UCSD-AML1 (cell line): ENCODE data around the gene WT1.
"Not testable (repeated sequence)": the region's sequence is repeated elsewhere in the genome, so short reads cannot be mapped to it uniquely, and the experiment has no call there.

Experiments used
- DNase-seq: peaks from one replicate; lab custom pipeline; 2025; ENCODE audit not compliant: unreplicated experiment; lab: John Stamatoyannopoulos, UW

Gene WT1

DNA sequence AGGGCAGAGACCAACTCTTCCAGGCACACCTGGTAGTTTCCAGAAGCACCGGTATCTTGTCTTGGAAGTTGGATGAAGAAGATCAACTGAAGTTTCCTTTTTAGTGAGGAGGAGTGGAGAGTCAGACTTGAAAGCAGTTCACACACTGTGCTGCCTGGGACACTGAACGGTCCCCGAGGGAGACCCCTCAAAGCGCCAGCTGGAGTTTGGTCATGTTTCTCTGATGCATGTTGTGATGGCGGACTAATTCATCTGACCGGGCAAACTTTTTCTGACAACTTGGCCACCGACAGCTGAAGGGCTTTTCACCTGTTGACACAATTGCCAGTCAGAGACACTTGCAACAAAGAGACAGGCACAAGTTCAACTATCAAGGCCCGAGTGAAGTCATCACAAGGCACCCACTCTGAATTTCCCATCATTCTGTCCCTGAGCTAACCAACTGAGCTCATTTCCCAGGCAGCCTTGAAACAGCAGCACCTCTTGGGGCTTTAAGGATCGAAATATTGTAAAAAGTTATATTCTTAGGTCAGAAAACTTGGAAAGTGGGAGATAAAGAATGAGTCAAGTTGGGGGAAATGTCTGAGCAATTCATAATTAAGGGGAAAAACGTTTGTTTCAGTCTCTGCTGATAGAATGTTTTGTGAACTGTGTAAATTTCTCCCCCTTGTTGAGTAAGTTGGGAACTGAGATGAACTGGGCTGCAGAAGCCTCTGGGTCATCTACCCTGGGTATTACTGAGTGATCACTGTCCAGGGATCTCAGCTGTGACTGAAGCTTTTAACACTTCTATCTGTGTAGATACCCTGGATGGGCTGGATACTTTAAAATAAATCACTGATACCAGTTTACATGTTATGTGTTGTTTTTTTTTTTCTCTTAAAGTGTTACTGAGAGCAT, 46.2 kb downstream of the WT1 start:
- no peak for DNase-seq

DNA sequence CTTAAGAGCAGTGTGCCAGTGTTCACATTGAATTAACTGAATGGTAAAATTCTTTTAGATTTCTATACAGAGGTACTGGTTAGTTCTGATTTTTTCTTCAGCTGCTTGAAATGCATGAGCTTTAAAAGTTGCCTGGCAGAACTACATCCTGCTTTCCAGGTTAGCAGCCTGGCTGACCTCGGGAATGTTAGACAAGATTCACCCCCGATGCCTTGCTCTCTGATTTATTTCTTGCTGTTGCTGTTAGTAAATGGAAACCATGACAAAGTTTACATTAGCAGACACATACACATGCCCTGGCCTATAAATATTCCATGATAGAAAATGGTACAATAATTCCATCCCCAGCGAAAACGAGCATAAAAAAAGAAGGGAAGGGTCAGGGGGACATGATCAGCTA, 47.0 kb downstream of the WT1 start:
- DNase-seq: no peak

DNA sequence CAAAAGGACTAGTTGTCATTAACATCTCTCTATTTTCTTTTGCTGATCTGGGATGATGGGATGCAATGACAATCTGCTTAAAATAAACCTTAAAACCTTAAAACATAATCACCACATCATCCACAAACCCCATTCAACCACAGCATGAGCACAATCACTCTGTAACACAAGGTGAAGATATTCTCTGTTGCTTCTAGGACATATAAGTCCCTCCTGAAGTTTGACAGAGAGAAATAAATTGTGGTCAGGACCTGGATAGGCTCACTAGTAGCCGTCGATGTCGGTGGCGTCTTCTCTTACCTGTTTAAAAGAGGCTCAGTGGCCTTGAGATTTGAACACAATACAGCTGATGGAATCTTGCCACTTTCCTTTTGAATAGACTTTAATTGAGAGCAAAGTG, 47.9 kb downstream of the WT1 start:
- no peak for DNase-seq

DNA sequence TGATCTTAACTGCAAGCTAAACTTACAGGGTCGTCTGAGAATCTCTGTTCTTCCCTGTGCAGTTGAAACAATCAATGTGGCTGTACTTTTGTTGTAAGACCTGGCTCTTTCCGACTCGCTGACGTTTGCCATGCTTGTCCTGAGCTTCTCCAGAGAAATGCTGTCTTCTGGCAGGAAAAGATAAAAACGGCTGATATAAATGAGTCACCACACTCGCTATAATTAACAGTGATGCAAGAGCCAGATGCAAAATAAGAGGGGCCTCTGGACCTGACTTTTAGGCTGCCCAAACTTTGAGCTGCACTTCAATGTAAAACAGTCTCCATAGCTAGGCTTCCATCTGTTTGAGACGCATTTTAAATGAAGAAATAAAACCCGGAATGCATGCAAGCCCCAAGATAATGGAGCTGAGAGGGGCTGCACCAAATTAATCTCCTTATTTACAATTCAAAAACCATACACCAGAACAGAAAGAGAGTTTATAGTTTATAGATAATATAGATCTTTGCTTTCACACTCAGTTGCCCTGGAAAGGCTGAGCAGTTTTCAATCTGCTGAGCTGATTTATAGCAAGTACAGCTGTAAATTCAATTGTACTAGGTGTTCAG, 48.5 kb downstream of the WT1 start:
- peak; percentile 17 for DNase-seq

DNA sequence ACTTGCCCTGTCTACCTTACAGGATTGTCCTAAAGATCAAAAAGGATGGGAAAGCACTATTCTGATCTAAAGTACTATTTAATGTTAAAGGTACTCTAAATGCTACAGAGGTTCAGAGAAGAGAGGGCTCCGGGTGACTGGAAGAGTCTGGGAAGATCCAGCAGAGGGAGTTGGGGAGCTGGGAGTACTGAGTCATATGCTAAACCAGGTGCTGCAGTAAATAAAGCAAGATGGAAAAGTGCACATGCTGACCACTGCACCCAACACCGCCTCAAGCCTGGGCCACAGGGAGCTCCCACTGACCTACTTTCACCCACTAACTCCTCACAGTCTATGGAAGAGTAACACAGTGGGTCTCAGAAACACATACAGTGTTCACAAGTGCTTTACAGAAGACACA, 49.3 kb downstream of the WT1 start:
- peak; percentile 36 for DNase-seq

DNA sequence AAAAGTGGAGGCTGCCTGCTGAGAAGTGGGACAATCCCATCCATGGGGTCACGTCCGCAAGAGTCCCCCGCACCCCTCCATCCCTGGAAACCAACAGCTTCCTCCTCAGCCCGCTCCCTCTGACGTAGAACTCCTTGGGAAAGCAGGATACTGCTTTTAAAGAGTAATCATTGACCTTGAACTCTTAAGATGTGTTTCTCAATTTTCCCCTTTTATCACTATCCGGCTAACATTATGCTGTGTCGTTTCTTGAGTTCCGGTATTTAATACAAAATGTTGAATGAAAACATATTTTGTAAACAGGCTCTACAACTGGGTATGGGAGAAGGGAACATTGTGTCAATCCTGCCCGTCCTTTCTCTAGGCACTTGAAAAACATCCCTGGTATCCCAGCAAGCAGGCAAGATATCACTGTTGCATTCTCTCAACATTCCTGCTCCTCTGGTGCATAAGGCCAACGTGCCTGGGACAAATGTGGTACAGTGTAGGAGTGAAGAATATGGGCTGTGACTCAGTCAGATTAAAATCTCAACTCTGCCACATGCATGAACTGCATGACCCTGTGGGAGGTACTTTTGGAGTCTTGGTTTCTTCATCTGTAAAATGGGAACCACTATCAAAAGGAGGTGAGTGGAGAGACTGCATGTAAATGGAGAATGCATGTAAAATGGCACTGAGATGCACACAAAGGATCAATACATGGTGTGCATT, 52.8 kb downstream of the WT1 start:
- DNase-seq: no peak

DNA sequence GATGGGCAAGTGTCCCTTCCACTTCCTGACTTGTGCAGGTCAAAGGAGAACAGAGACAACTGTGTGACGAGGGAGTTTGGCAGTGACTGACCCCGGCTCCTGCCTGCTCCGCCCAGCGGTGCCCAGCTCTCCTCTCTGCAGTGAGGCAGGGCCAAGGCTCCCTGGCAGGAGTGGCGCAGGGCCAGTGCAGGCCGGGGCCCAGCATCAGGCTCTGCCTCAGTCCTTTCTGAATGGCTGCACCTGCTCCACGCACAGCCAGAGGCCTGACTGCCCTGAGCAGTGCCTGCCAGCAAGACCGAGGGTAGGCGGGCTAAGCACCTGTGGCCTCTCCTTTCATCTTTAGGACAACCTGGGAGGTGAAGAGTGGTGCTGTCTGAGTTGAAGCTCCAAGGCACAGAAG, 54.2 kb downstream of the WT1 start:
- DNase-seq: no peak

DNA sequence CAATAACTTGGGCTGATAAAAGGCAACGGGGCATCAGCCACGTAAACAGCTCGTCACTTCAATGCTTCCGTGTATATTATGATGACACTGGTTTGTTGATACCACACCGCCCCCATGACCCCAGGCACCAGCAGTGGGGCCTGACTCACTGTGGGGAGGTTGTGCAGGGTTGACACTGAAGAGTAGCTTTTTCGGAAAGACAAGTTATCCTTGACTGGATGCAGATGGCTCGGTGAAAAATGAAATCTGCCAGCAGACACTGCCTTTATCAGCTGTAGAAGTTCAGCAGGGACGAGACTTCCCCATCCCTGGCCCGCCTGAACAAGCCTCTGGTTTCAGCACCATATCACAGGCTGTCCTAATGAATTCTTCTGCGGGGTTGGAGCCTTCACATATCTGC, 55.6 kb downstream of the WT1 start:
- no peak for DNase-seq

DNA sequence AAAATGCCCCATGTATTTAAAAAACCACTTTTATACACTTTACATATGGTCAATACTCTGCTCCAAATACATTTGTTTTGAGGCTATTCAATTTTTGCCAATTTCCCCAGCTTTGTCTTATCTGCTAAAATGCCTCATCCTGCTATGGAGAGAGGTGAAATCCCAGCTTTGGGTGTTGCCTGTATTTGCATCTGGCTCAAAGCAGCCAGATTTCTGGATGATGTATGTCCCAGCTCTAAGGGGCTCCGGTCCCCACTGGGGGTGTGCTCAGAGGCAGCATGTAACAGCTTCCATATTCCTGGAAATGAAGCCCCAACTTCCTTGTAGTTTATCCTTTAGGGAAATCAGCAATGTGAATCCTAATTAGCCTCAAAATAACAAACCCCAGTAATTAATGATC, 59.5 kb downstream of the WT1 start:
- no peak for DNase-seq

DNA sequence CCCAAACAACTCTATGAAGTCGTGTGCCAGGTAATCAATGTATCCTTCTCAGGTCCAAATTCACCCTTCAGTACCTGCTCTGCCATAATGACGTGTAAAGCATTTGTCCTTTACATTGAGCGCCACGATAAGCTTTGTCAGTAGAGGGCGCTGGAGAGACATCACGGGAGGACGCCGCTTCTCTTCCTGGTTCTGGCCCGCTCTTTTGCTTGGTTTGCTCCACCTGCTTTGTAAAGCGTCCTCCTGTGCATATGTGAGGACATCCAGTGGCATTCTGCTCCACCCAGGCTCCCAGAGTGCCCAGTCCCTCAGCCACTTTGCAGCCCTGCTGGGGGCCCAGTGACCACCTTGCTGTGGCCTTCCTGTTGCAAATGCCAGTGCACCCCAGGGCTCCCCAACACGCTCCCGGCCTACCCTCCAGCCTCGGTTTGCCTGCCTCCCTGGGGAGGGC, 61.1 kb downstream of the WT1 start:
- peak; percentile 68 for DNase-seq

DNA sequence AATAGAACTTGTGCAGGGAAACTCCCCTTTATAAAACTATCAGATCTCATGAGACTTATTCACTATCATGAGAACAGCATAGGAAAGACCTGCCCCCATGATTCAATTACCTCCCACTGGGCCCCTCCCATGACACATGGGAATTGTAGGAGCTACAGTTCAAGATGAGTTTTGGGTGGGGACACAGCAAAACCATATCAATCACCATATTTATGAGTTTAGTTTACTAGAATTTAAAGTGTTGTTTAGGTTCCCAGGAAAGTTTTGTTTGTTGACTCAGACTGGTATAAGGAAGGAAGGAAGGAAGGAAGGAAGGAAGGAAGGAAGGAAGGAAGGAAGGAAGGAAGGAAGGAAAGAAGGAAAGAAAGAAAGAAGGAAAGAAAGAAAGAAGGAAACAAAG, 65.4 kb downstream of the WT1 start:
- not testable (repeated sequence) for DNase-seq

DNA sequence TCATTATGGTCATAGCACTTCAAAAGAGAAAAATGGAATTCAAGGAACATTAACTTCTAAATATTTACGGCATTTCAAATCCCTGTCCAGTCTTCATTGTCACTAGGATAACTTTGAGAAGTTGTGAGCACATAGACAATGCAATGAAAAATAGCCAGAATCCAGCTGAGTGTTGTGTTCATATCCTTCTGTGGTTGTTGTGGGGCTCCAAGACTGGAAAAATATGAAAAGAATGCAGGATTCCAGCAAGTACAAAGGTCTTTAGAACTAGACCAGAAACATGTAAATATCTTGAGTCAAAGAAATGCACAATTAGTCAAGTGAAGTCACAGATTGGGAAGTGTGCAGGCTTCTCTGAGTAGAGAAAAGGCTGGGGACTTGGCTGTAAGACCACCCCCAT, 68.7 kb downstream of the WT1 start:
- no peak for DNase-seq

DNA sequence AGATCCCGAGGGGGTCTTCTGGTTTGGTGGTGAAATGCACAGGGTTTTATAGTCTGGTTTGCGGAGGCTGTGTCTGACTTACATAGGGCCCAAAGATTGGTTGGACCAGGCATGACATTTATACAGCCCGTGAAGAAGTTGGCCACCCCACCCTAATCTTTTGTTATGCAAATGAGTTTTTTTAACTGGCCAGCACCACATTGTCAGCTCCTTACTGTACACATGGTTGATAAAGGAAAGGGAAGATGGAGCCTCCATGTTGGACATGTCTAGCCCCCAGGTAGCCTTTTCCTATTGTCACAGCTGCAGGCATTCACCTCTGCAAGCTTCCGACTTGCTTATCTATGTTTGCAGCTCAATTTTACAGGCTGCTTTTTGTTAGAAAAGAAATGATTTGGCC, 70.1 kb downstream of the WT1 start:
- DNase-seq: no peak

DNA sequence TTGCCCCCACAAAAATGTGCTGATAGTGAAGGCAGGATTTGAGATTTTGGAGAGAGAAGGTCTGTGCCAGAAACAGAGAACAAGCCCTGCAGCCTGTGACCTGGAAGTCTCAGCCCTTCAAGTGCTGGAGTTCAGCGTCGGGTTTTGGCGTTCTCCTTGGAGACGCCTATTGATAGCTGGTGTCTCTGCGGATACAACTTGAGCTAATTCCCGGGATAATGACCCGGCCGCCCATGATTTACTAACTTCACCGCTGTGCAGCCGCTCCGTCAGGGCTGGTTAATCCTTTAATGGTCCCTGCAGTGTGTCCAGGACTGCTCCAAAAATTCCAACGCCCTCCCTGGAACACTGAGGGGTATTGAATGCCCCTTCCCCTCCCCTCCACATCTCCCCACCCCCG, 76.6 kb downstream of the WT1 start:
- no peak for DNase-seq

DNA sequence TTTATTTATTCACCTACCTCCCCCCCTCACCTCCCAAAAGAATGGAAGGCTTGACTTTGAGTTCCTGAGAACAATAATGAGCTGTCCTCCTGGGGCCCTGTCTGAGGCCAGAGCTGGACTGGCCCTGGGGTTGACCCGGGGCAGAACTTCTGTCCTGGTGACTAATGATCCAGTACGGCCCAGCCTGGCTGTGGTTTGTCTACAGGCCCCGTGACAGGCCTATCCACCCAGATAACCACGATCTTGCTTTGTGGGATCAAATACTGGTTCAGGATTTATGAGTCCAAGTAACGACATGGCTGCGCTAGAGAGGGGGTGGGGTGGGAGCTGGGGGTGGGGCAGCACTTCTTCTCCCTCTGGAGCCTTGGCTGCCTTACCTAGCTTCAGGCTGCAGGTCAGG, 81.5 kb downstream of the WT1 start:
- no peak for DNase-seq

DNA sequence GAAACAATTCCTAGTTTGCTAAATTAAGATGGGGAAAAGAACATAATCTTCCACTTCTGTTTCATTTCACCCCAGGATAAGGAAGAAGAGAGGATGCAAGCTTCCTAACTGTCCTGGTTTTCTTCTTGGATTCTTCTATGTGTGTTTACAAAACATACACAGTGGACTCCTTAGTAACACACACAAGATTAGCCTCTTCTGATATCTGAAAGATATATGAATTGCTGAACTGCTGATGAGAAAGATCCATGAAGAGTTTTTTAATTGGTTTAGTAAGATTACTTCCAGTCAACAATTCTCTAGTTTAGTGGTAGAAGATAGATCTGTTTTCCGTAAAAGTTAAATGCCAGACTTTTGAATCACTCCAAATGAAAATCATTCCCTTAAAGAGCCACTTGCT, 86.8 kb downstream of the WT1 start:
- DNase-seq: no peak

DNA sequence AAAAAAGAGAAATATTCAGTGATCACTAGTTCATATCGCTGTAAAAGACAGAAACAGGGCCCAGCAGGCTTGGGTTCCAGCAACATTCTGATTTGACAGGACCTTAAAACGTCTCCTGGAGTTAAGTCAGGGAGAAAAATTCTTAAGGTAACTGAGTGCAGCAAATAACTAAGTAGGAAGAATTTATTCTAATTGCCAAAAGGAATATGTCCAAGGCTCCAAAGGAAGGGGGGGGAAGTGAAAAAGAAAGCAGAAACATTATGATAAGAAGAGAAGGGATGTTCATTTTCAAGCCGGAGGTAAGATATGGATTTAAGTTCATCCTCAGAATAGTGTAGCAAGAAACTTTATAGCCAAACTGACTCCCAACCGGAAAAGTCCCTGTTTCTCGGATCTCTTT, 90.4 kb downstream of the WT1 start:
- no peak for DNase-seq

DNA sequence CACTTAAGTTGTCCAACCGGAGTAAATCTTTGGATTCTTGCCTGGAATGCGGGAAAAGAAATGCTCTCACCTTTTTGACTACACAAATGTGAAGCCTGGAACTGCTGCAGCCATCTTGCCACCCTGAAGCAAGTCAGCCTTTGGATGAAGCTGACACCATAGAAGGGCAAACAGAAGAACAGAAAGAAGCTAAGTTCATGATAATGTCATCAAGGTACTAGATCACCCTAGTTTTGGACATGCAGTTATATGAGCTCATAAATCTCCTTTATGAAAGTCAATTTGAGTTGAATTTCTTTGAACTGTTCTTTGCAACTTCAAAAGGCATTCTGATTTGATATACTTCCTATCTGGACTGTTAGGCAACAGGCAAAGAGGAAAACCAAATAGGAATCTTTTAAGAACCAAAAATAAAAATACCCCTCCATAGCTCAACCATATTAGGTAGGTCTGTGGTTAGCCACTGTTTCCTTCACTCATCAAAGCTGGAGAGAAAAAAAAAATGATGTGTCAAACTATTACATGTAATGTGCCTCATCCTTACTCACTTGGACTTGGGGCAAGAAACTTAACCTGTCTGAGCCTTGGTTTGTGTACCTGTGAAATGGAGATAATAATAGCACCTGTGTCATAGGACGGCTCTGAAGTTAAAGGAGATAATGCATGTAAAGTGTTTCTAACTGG, 91.9 kb downstream of the WT1 start:
- no peak for DNase-seq

DNA sequence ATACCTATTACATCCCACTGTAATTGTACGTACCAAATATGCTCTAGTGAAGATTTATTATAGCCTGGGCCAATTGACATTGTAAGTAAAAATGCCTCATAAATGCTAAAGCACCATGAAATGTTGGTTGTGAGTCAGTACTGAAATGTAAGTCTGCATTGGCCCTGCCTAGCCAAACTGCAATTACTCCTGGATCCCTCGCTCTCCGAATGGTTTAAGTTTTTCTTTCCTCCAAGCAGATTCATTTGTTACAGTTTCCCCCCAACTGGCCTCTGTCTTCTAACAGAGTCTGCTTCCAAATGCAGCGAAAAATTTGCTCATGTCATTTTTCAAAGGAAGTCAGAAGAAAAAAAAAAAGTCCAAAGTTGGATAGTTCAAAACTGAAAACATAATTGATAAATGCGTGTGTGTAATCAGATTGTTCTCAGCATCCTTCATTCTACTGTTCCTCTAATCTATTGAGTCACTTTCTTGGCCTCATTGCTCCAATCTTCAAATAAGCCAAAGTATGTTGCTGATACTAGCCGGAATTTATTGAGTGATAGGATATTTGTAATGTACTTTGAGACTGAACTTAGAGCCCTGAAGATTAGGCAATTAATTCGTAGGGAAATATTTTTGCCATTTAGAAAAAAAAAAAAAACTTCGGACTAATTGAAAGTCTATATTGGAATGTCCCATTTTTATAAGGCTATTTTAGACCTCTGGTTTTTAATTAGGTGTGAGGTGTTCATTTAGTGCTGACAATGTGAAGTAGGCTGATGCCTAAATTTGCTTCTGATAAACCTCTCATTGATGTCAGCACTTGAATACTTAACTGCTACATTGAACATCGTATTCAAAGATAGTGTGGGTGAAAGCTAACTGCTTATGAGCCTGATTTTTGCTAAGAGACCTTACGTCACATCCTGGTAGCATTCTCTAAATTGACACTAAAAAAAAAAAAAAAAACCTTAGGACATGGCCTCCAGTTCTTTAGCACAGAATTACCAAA, 93.4 kb downstream of the WT1 start:
- no peak for DNase-seq

DNA sequence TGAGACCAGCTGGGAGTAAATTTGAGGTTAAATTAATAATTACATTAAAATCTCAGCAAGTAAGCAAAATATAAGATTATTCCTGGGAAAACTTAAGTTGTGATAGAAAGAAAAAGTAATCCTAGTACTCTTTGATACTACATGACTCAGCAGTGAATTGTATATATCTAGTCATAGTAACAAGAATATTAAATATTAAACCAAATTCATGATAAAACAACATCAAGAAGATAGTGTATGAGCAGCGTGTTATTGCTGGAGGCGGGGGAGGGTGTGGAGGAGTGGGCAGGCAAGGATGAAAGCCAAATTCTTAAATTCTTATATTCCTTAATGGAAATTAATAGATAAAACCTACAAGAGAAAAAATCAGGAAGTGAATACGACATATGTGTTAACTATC, 95.2 kb downstream of the WT1 start:
- no peak for DNase-seq
